ENCODE results near the gene LRP2BP. TPM values are rescaled to one million over a fixed set of nuclear protein-coding genes. Genes with fewer than 3 reads are reported as not detected.

The LRP2BP gene
- total RNA-seq, 2 experiments from 2014 or later: 2.7 to 3.1 TPM

GRCh38 chr4:185437809-185438208 is 42.1 kb upstream of the LRP2BP start:
- no peak for ATAC-seq (ENCODE audit: poor library complexity)

GRCh38 chr4:185435466-185435865 is 39.7 kb upstream of the LRP2BP start:
- Histone ChIP-seq H3K27ac (ENCODE audit: low read depth in 1 of 2, low read length in 2 of 2) (no peak overlapping the region), H3K27me3 (ENCODE audit: control insufficient read depth in 1 of 2, insufficient read depth in 2 of 2, low read length in 2 of 2) (peaks cover 2 to 3% of the 10 kb centered on the region in 2 experiments), H3K4me3 (ENCODE audit: low read length) (no peak overlapping the region), H3K36me3 (ENCODE audit: insufficient read depth, low read length) (no peaks in the 10 kb centered on the region), H3K4me1 (ENCODE audit: insufficient read depth, low read length) (no peaks in the 10 kb centered on the region), H3K9me3 (ENCODE audit: control insufficient read depth in 1 of 2, insufficient read depth in 1 of 2, low read length in 2 of 2) (no peaks in the 10 kb centered on the region)
- no peak for DNase-seq
- no peak for TF ChIP-seq CTCF (IDR thresholded peaks at IDR 0.05)
- no peaks in the 10 kb centered on the region for H3K4me1 Mint-ChIP-seq (ENCODE audit: low read depth)
- POLR2A ChIA-PET: no interaction called here
- intact Hi-C loops (cut with DNase I, micrococcal nuclease): no loop called here
- peaks cover 10% of the 10 kb centered on the region for H3K27me3 Mint-ChIP-seq
- H3K4me3 Mint-ChIP-seq: no peak overlapping the region
- ATAC-seq (ENCODE audit: poor library complexity): no peak
- H3K36me3 Mint-ChIP-seq (ENCODE audit: low read depth): no peaks in the 10 kb centered on the region
- no peaks in the 10 kb centered on the region for H3K9me3 Mint-ChIP-seq
- H3K27ac Mint-ChIP-seq: no peak overlapping the region
- CTCF ChIA-PET: no interaction called here

More at GRCh38 chr4:185437809-185438208, 42.1 kb upstream of the LRP2BP start:
- Mint-ChIP-seq H3K36me3 (ENCODE audit: low read depth) (no peaks in the 10 kb centered on the region), H3K4me3 (no peak overlapping the region), H3K4me1 (ENCODE audit: low read depth) (no peaks in the 10 kb centered on the region), H3K9me3 (no peaks in the 10 kb centered on the region), H3K27ac (no peak overlapping the region), H3K27me3 (peaks cover 15% of the 10 kb centered on the region)
- intact Hi-C loops (cut with DNase I, micrococcal nuclease): no loop called here
- Histone ChIP-seq H3K36me3 (ENCODE audit: insufficient read depth, low read length) (no peaks in the 10 kb centered on the region), H3K27ac (ENCODE audit: low read depth in 1 of 2, low read length in 2 of 2) (no peak overlapping the region), H3K4me3 (ENCODE audit: low read length) (no peak overlapping the region), H3K27me3 (ENCODE audit: control insufficient read depth in 1 of 2, insufficient read depth in 2 of 2, low read length in 2 of 2) (peaks cover 2 to 6% of the 10 kb centered on the region in 2 experiments), H3K4me1 (ENCODE audit: insufficient read depth, low read length) (no peaks in the 10 kb centered on the region), H3K9me3 (ENCODE audit: control insufficient read depth in 1 of 2, insufficient read depth in 1 of 2, low read length in 2 of 2) (no peaks in the 10 kb centered on the region)
- DNase-seq: no peak
- CTCF ChIA-PET: no interaction called here
- POLR2A ChIA-PET: no interaction called here
- no peak for TF ChIP-seq CTCF (IDR thresholded peaks at IDR 0.05)

GRCh38 chr4:185429660-185430059 is 33.9 kb upstream of the LRP2BP start:
- no peak overlapping the region for H3K4me3 Mint-ChIP-seq
- Histone ChIP-seq H3K9me3 (ENCODE audit: control insufficient read depth in 1 of 2, insufficient read depth in 1 of 2, low read length in 2 of 2) (no peaks in the 10 kb centered on the region), H3K27ac (ENCODE audit: low read depth in 1 of 2, low read length in 2 of 2) (no peak overlapping the region), H3K4me3 (ENCODE audit: low read length) (no peak overlapping the region), H3K4me1 (ENCODE audit: insufficient read depth, low read length) (peaks cover 13% of the 10 kb centered on the region), H3K36me3 (ENCODE audit: insufficient read depth, low read length) (no peaks in the 10 kb centered on the region), H3K27me3 (ENCODE audit: control insufficient read depth in 1 of 2, insufficient read depth in 2 of 2, low read length in 2 of 2) (no peaks in the 10 kb centered on the region)
- peaks cover 16% of the 10 kb centered on the region for H3K36me3 Mint-ChIP-seq (ENCODE audit: low read depth)
- intact Hi-C loops (cut with DNase I, micrococcal nuclease): loop anchor here (5.0 to 10.0 kb wide), 8 partner anchors 43 to 895 kb away; partner anchors contain the start of genes CFAP97 (in 2 of the 2), ACSL1 (in 1 of the 2), CCDC110 (in 1 of the 2) and SNX25 (in 1 of the 2)
- H3K27me3 Mint-ChIP-seq: peaks cover 6% of the 10 kb centered on the region
- no peaks in the 10 kb centered on the region for H3K9me3 Mint-ChIP-seq
- ATAC-seq (ENCODE audit: poor library complexity): no peak
- POLR2A ChIA-PET: no interaction called here
- no peak overlapping the region for H3K27ac Mint-ChIP-seq
- CTCF ChIA-PET: no interaction called here
- DNase-seq: no peak
- H3K4me1 Mint-ChIP-seq (ENCODE audit: low read depth): peaks cover 7% of the 10 kb centered on the region
- no peak for TF ChIP-seq CTCF (IDR thresholded peaks at IDR 0.05)

Measured in CD4-positive, alpha-beta T cell (primary cell).